Adrenal gland (tissue), 12 donors: Measurements from ENCODE around the gene ENAM. TPM values are rescaled to one million over a fixed set of nuclear protein-coding genes. Genes with fewer than 3 reads are reported as not detected.

Experiments used
- DNase-seq, 7 donors: peaks; one replicate each; pipeline ENCODE4 v3.0.0-alpha.2; 2019 to 2020
- H3K27ac ChIP-seq, 5 donors: fragments of 200-600 bp; sonication (generic) in 4 of 5; 1 replicate in 3 of 5; 2 replicates in 2 of 5; pipeline versions ENCODE4 v1.5.1 to v1.8.0; 2016 to 2020; ENCODE audit warnings: mild to moderate bottlenecking in 1 of 5
- H3K27me3 ChIP-seq: fragments of 200-600 bp; 2 replicates; pipeline ENCODE4 v1.8.0; 2021
- H3K36me3 ChIP-seq, 2 donors: fragments of 200-600 bp; replicated peaks in 1 of 2; 1 replicate in 1 of 2; 2 replicates in 1 of 2; pipeline versions ENCODE4 v1.5.1 to v1.8.0; 2018 to 2022
- H3K4me1 ChIP-seq, 2 donors: fragments of 200-600 bp; replicated peaks in 1 of 2; 1 replicate in 1 of 2; 2 replicates in 1 of 2; pipeline versions ENCODE4 v1.5.1 to v1.8.0; 2018 to 2021
- H3K4me3 ChIP-seq, 4 donors: fragments of 200-600 bp; sonication (generic) in 3 of 4; one replicate each; pipeline ENCODE4 v1.5.1; 2016 to 2018
- H3K9me3 ChIP-seq, 3 donors: fragments of 200-600 bp; sonication (generic) in 1 of 3; replicated peaks in 1 of 3; 1 replicate in 2 of 3; 2 replicates in 1 of 3; pipeline versions ENCODE4 v1.5.1 to v1.8.0; 2016 to 2021
- CTCF ChIP-seq, 6 experiments: fragments of 450-650 bp in 4 of 6; fragments of 200-600 bp in 2 of 6; sonication (generic) in 1 of 6; IDR thresholded peaks; 1 replicate in 5 of 6; 2 replicates in 1 of 6; pipeline versions ENCODE4 v1.5.1 to v1.8.0; 2016 to 2021; ENCODE audit warnings: antibody characterized with exemption in 6 of 6, mild to moderate bottlenecking in 2 of 6, moderate library complexity in 1 of 6
- POLR2A ChIP-seq, 2 donors: fragments of 450-650 bp; IDR thresholded peaks; one replicate each; pipeline ENCODE4 v1.6.1; 2017; ENCODE audit warnings: antibody characterized with exemption in 2 of 2, mild to moderate bottlenecking in 2 of 2, moderate library complexity in 1 of 2
- WGBS, 4 donors: extraction: QIAGEN DNeasy Blood & Tissue Kit in 2 of 4; methylation state at CpG; one replicate each; pipeline versions ENCODE4 v1.1.5 to v1.1.7; 2013 to 2017; 5-methylcytosine and 5-hydroxymethylcytosine counted together
- intact Hi-C, 2 donors: fragments of 100-400 bp; cut with DNase I; formaldehyde crosslinking; loops; one replicate each; pipeline versions ENCODE4 v1.14.1 to v1.15.0; 2022 to 2023
- polyA plus RNA-seq, 3 donors: library from polyadenylated mRNA; stranded (reverse); fragments of 200-250 nt in 2 of 3; fragments of 350-450 nt in 1 of 3; fragmentation: Illumina TruSeq in 1 of 3; extraction: RNeasy Lipid Tissue Mini Kit (QIAGEN cat#74804) in 1 of 3; gene quantifications; one replicate each; pipeline ENCODE4 v1.2.3, GENCODE V29; 2013 to 2014
- total RNA-seq, 9 donors: library from RNA; depleted of rRNA in 4 of 9; stranded (reverse); fragments of >200 nt in 4 of 9; fragments of 120-200 nt in 1 of 9; fragmentation: NEBNext Ultra II Directional in 1 of 9; extraction: Animal tissue kit (Norgen Biotek cat#: 25700) in 1 of 9; gene quantifications; one replicate each; pipeline versions ENCODE4 v1.1.0 to v1.2.4, GENCODE V29; 2013 to 2023
- donor health status: healthy with polysubstance abuse.
- donor health status: Bipolar disorder and iron deficiency.
- donor health status: DM: yes; HTN: yes; CAD: no.
- donor health status: DM: no; HTN: no; CAD: no.
- donor health status: DM: no; HTN: no; CAD: no.
- donor health status: DM: yes; HTN: yes; CAD: no.

ENAM gene
- total and polyA plus RNA-seq, 12 donors: under 0.01 to 0.33 TPM; not detected in 10

- H3K36me3 ChIP-seq: no peaks in the 10 kb centered on the region
- no peaks in the 10 kb centered on the region for H3K4me1 ChIP-seq
- TF ChIP-seq CTCF (IDR thresholded peaks at IDR 0.05): no peak
- no peak for TF ChIP-seq POLR2A (IDR thresholded peaks at IDR 0.05)
- no peaks in the 10 kb centered on the region for H3K9me3 ChIP-seq
- DNase-seq: no peak
- H3K4me3 ChIP-seq: no peak overlapping the region
- H3K27ac ChIP-seq: no peak overlapping the region
- intact Hi-C loops: no loop called here
- no peaks in the 10 kb centered on the region for H3K27me3 ChIP-seq
Observed at GRCh38 chr4:70589785-70590184, 38.8 kb upstream of the ENAM start.

GRCh38 chr4:70591955-70592582, 36.5 kb upstream of the ENAM start, which contains the start of gene AMBN:
Gene AMBN, plus strand, starts transcription at chr4:70592256. Its CDS starts 103 bp downstream, at chr4:70592359.
- no peak within 1 kb of the TSS for H3K27ac ChIP-seq
- H3K9me3 ChIP-seq: no peaks in the 10 kb centered on the region
- intact Hi-C loops: no loop called here
- WGBS, 4 donors: 56 to 71% (median 66%) methylated on average over 5 of the region's 5 CpGs
- H3K4me1 ChIP-seq: no peaks in the 10 kb centered on the region
- no peak for DNase-seq
- no peak within 1 kb of the TSS for H3K4me3 ChIP-seq
- H3K27me3 ChIP-seq: peaks cover 7% of the 10 kb centered on the region
- no peak for TF ChIP-seq POLR2A (IDR thresholded peaks at IDR 0.05)
- TF ChIP-seq CTCF (IDR thresholded peaks at IDR 0.05): no peak
- no peaks in the 10 kb centered on the region for H3K36me3 ChIP-seq

- Histone ChIP-seq H3K36me3 (no peaks in the 10 kb centered on the region), H3K9me3 (no peaks in the 10 kb centered on the region), H3K27ac (no peak overlapping the region), H3K4me1 (no peaks in the 10 kb centered on the region), H3K4me3 (no peak overlapping the region), H3K27me3 (peaks cover 7% of the 10 kb centered on the region)
- intact Hi-C loops: no loop called here
- no peak for TF ChIP-seq CTCF (IDR thresholded peaks at IDR 0.05)
- no peak for TF ChIP-seq POLR2A (IDR thresholded peaks at IDR 0.05)
- DNase-seq: no peak
Observed at GRCh38 chr4:70594196-70594595, 34.3 kb upstream of the ENAM start.

GRCh38 chr4:70600305-70600704, 28.2 kb upstream of the ENAM start:
- no peaks in the 10 kb centered on the region for H3K36me3 ChIP-seq
- TF ChIP-seq CTCF (IDR thresholded peaks at IDR 0.05): no peak
- TF ChIP-seq POLR2A (IDR thresholded peaks at IDR 0.05): no peak
- H3K9me3 ChIP-seq: no peaks in the 10 kb centered on the region
- DNase-seq: no peak
- 53 to 61% (median 58%) methylated on average over 3 of the region's 3 CpGs for WGBS, 4 donors
- H3K4me1 ChIP-seq: no peaks in the 10 kb centered on the region
- H3K4me3 ChIP-seq: no peak overlapping the region
- no peak overlapping the region for H3K27ac ChIP-seq
- intact Hi-C loops: no loop called here
- peaks cover 7% of the 10 kb centered on the region for H3K27me3 ChIP-seq
